ENCODE measurements around the gene RUFY4.

Gene RUFY4

DNA sequence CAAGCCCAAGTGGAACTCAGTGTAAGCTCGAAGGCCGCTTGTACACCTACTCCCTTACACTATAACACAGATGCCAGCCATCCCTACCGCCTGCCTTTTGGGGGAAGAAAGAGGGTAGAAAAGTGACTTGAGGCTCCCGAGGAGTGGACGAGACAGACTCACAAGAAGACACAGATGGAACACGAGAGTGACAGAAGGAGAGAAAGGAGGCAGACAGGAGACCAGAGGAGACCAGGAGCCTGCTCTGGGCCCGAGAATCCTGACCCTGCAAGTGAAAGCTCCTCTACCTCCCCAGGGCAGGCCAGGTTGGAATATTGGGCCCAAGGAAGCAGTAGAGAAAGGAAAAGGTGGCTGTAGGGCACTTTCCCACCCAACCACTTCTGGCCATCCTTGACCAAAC lies 42.8 kb upstream of the RUFY4 start:
- Histone ChIP-seq H3K36me3 (ENCODE audit: control insufficient read depth, insufficient read depth, low read length) (no peaks in the 10 kb centered on the region), H3K4me3 (ENCODE audit: low read depth, low read length) (no peak overlapping the region), H3K4me1 (ENCODE audit: control insufficient read depth, insufficient read depth, low read length) (peaks cover 20% of the 10 kb centered on the region), H3K9ac (ENCODE audit: low read length) (no peak overlapping the region), H3K27me3 (ENCODE audit: control insufficient read depth, insufficient read depth, low read length) (0 out of 2 replicates have a peak, but pooled peaks cover 6% of the 10 kb centered on the region), H3K27ac (ENCODE audit: low read depth, low read length) (no peak overlapping the region), H3K9me3 (ENCODE audit: control insufficient read depth, insufficient read depth, low read depth, low read length) (no peaks in the 10 kb centered on the region)

DNA sequence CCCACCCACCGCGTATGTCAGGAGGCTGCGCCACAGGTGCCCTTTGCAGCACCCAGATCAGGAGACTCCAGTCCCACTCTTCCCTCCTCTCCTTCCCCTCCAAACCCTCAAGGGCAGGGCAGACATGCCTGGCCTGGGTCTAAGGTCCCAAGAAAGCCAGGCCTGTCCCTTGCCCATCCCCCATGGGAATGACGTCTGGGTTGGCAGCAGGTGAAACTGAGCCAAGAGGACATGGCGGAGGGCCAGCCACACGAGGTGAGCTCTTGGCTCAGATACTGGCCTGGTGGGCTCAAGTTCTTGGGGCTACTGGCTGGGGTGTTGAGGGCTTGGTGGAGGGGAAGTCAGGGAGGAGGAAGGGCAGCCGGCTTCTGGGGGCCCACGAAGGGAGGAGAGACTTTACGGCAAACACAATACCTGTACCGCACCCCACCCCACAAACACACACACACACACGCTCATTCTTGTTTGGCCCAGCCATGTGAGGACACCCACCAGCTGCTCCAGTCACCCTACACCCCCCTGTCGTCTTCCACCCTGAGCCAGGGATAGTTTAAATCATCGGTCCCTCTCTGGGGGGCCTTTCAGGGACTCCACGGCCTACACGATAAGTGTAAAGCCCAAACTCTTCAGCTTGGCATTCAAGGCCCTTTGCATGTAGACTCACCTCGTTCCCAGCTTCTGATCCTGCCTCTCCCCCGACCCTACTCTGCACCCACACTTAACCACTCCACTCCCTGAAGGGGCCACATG lies 42.2 kb upstream of the RUFY4 start:
- peaks cover 17% of the 10 kb centered on the region for H3K4me1 ChIP-seq (ENCODE audit: control insufficient read depth, insufficient read depth, low read length)
- no peak overlapping the region for H3K4me3 ChIP-seq (ENCODE audit: low read depth, low read length)
- H3K36me3 ChIP-seq (ENCODE audit: control insufficient read depth, insufficient read depth, low read length): no peaks in the 10 kb centered on the region
- no peak overlapping the region for H3K27ac ChIP-seq (ENCODE audit: low read depth, low read length)
- no peaks in the 10 kb centered on the region for H3K9me3 ChIP-seq (ENCODE audit: control insufficient read depth, insufficient read depth, low read depth, low read length)
- peaks cover 9% of the 10 kb centered on the region; the same call in 1 of the 2 replicates for H3K27me3 ChIP-seq (ENCODE audit: control insufficient read depth, insufficient read depth, low read length)
- H3K9ac ChIP-seq (ENCODE audit: low read length): no peak overlapping the region

DNA sequence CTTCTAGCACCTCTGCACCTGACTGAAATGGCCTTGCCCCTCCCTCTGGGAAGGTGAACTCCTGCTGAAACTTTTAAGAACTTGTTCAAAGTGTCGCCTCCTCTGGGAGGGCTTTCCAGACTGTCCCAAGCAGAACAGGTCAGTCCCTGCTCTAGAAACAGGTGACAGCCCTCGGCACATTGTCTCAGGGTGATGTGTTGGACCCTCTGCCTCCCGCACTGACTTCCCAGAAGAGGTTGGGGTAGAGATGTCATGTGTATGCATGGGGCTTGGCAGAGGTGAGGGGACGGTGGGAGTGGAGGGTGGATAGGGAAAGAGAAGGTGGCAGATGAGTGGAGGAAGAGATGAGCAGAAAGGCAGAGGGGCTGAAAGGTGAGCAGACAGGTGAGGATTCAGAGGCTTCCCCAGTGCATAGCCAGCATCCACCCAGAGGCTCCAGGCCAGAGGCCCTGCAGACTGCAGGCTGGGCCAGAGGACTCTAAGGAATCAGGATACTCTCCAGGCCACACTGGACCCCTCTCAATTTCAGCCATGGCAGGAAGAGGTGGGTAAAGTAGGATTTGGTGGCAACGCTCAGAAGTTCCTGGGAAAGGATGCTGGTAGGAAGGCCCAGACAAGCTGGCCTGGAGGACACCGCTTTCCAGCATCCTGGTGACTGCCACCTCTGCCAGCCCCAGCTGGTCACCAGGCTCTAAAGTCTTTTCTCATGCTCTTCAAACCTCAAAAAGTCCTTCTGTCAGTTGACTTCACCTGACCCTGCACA lies 41.4 kb upstream of the RUFY4 start:
- Histone ChIP-seq H3K4me3 (ENCODE audit: low read depth, low read length) (no peak overlapping the region), H3K36me3 (ENCODE audit: control insufficient read depth, insufficient read depth, low read length) (no peaks in the 10 kb centered on the region), H3K9me3 (ENCODE audit: control insufficient read depth, insufficient read depth, low read depth, low read length) (no peaks in the 10 kb centered on the region), H3K27me3 (ENCODE audit: control insufficient read depth, insufficient read depth, low read length) (peaks cover 16% of the 10 kb centered on the region), H3K9ac (ENCODE audit: low read length) (no peak overlapping the region), H3K4me1 (ENCODE audit: control insufficient read depth, insufficient read depth, low read length) (peaks cover 16% of the 10 kb centered on the region), H3K27ac (ENCODE audit: low read depth, low read length) (no peak overlapping the region)

DNA sequence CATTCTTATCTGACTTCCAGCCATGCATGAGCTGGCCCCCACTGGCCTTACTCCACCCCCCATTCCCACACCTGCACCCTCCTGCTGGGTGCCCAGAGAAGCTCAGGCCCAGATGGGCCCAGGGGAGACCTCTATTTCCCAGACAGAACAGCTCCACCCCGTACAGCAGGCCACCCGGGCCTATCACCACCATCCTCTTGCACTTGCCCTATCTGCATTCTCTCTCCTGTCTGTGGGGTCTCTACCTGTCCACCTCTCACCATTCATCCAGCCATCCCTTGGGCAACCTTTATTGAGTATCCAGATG lies 40.9 kb upstream of the RUFY4 start:
- peaks cover 16% of the 10 kb centered on the region for H3K4me1 ChIP-seq (ENCODE audit: control insufficient read depth, insufficient read depth, low read length)
- H3K36me3 ChIP-seq (ENCODE audit: control insufficient read depth, insufficient read depth, low read length): no peaks in the 10 kb centered on the region
- H3K9me3 ChIP-seq (ENCODE audit: control insufficient read depth, insufficient read depth, low read depth, low read length): no peaks in the 10 kb centered on the region
- H3K27ac ChIP-seq (ENCODE audit: low read depth, low read length): no peak overlapping the region
- H3K4me3 ChIP-seq (ENCODE audit: low read depth, low read length): no peak overlapping the region
- peaks cover 22% of the 10 kb centered on the region for H3K27me3 ChIP-seq (ENCODE audit: control insufficient read depth, insufficient read depth, low read length)
- H3K9ac ChIP-seq (ENCODE audit: low read length): no peak overlapping the region

DNA sequence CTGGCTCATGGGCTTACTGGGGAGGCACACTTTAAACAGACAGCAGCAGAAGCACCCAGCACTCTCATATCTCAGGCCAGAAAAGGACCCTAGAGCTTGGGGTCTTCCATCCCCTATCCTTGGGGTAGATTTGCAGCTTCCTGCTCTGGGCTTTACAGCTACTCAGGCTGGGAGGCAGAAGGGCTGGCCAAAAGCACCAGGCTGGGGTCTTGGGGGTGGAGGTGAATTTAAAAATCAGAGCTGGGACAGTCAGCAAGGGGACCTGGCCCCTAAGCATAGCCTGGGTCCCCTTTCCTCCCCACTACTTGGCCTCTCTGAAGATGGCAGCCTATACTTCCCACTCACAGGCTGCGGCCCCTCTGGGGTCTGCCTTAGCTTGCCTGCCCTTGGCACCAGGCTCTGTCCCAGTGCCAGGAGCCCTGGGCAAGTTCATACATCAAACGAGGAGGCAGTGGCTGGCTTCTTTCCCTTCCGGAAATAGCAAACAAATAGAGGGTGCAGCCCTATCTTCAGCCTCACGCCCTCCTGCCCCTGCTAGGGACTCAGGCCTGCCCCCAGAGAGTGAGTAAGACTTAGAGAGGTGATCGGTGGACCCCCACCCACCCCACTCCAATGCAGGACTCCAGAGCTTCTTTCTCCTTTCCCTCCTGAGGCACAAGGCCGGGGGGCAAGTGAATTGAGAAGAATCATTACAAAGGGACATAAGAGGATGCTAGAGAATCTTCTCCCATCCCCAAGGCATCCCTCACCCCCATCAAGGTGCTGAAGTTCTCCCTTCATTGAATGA lies 40.3 kb upstream of the RUFY4 start:
- H3K4me3 ChIP-seq (ENCODE audit: low read depth, low read length): no peak overlapping the region
- H3K27ac ChIP-seq (ENCODE audit: low read depth, low read length): no peak overlapping the region
- no peak overlapping the region for H3K9ac ChIP-seq (ENCODE audit: low read length)
- peaks cover 28% of the 10 kb centered on the region for H3K27me3 ChIP-seq (ENCODE audit: control insufficient read depth, insufficient read depth, low read length)
- H3K4me1 ChIP-seq (ENCODE audit: control insufficient read depth, insufficient read depth, low read length): peaks cover 16% of the 10 kb centered on the region
- H3K9me3 ChIP-seq (ENCODE audit: control insufficient read depth, insufficient read depth, low read depth, low read length): no peaks in the 10 kb centered on the region
- no peaks in the 10 kb centered on the region for H3K36me3 ChIP-seq (ENCODE audit: control insufficient read depth, insufficient read depth, low read length)

DNA sequence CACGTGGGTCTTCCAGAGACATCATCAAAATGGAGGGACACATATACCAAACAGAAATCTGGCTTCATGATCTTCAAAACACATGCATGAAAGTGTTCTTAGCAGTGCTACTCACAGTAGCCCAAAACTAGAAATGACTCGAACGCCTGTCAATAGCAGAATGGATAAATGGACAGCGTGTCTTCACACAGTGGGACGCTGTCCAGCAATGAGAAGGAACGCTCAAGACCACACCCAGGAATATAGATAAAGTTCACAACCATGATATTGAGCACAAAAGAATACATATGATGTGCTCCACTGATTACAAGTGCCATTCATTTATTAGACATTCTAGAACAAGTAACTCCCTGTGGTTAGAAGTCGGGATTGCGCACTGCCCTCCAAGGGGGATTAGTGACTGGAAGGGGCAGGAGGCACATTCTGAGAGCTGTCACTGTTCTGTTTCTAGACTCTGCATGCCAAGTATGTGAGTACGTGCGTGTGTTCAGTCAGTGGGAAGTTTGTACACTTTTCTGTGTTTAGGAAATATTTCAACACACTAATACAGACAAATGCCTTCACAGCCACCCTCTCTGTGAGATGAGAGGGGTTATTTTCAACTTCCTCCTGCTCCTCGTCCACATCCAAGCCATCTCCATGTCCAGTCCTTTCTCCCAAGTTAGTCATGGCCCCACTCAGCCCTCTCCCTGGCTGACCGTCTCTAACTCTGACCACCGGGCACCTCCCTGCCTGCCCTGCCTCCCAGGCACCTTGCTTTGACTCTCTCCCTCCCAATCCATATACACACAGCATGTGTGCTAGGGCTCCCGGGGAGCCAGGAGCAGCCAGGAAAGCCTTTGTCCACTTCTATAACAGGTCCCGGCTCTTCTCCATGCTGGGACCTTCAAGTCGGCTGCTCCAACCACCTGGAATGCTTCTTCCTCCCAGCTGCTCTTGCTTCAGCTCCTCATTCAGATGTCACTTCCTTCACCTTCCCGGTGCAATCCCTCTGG lies 39.4 kb upstream of the RUFY4 start:
- H3K27ac ChIP-seq (ENCODE audit: low read depth, low read length): no peak overlapping the region
- H3K9ac ChIP-seq (ENCODE audit: low read length): no peak overlapping the region
- H3K36me3 ChIP-seq (ENCODE audit: control insufficient read depth, insufficient read depth, low read length): no peaks in the 10 kb centered on the region
- peaks cover 37% of the 10 kb centered on the region for H3K27me3 ChIP-seq (ENCODE audit: control insufficient read depth, insufficient read depth, low read length)
- H3K9me3 ChIP-seq (ENCODE audit: control insufficient read depth, insufficient read depth, low read depth, low read length): no peaks in the 10 kb centered on the region
- H3K4me3 ChIP-seq (ENCODE audit: low read depth, low read length): no peak overlapping the region
- peaks cover 19% of the 10 kb centered on the region for H3K4me1 ChIP-seq (ENCODE audit: control insufficient read depth, insufficient read depth, low read length)

DNA sequence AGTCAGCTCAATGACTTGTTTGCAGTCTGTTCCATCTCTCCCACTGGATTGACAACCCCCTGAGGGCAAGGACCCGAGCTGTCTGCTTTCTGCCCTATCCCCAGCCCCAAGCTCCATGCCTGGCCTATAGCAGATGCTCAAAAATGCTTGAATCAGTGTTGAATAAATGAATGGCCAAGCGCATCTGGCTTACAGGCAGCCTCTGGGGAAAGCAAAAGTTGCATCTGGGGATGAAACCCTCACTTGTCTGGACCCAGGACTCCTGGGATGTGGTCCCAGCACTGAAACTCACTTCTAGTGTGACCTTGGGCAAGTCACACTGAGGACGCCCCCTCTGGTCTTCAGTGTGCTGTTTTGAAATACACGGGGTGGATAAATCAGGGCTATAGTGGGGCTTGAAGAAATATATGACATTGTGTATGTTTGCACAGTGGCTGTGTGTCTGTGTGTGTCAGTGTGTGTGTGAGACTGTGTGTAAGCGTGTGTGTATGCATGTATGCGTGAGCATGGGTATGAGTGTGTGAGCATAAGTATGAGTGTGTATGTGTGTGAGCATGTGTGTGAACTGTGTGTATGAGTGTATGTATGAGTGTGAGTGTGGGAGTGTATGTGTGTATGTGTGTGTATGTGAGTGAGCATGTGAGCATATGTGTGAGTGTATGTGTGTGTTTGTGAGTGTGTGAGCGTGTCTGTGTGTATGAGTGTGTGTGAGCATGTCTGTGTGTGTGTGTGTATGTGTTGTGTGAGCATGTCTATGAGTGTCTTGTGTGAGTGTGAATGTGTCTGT lies 38.5 kb upstream of the RUFY4 start:
- Histone ChIP-seq H3K27me3 (ENCODE audit: control insufficient read depth, insufficient read depth, low read length) (peaks cover 37% of the 10 kb centered on the region), H3K36me3 (ENCODE audit: control insufficient read depth, insufficient read depth, low read length) (no peaks in the 10 kb centered on the region), H3K4me3 (ENCODE audit: low read depth, low read length) (no peak overlapping the region), H3K9me3 (ENCODE audit: control insufficient read depth, insufficient read depth, low read depth, low read length) (no peaks in the 10 kb centered on the region), H3K9ac (ENCODE audit: low read length) (no peak overlapping the region), H3K27ac (ENCODE audit: low read depth, low read length) (no peak overlapping the region), H3K4me1 (ENCODE audit: control insufficient read depth, insufficient read depth, low read length) (peaks cover 13% of the 10 kb centered on the region)

DNA sequence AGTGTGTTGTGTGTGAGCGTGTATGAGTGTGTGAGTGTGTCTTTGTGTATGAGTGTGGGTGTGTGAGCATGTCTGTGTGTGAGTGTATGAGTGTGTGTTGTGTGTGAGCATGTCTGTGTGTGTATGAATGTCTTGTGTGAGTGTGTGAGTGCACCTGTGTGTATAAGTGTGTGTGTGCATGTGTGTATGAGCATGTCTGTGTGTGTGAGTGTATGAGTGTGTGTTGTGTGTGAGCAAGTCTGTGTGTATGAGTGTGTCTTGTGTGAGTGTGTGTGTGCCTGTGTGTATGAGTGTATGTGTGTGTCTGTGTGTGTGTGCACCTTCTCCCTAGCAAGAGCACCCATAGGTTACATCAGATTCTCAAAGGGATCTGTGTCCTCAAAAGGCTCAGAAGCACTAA lies 37.8 kb upstream of the RUFY4 start:
- H3K4me3 ChIP-seq (ENCODE audit: low read depth, low read length): no peak overlapping the region
- H3K4me1 ChIP-seq (ENCODE audit: control insufficient read depth, insufficient read depth, low read length): peaks cover 9% of the 10 kb centered on the region
- H3K27ac ChIP-seq (ENCODE audit: low read depth, low read length): no peak overlapping the region
- H3K27me3 ChIP-seq (ENCODE audit: control insufficient read depth, insufficient read depth, low read length): peaks cover 37% of the 10 kb centered on the region
- no peak overlapping the region for H3K9ac ChIP-seq (ENCODE audit: low read length)
- H3K9me3 ChIP-seq (ENCODE audit: control insufficient read depth, insufficient read depth, low read depth, low read length): no peaks in the 10 kb centered on the region
- no peaks in the 10 kb centered on the region for H3K36me3 ChIP-seq (ENCODE audit: control insufficient read depth, insufficient read depth, low read length)

DNA sequence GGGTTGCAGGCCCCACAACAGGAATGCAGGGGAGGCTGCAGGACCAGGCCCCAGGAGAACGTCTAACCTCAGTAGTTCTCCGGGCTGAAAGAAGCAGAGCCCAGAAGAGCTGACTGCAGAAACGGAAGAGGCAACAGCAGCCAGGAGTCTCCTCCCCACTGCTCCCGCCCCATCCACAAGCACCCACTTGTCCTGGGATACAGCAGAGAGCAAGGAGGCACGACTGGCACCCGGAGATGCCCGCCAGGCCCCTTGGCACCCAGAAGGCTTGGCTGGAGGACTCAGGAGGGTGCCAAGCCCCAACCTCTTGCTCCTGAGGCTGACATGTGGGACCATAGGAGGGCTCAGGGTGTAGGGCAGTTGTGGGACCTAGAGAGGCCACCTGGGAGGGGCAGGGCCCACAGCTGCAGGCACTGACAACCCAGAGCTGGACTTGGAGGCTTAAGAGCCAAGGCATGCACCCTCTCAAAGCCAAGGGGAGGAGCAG lies 37.2 kb upstream of the RUFY4 start:
- Histone ChIP-seq H3K4me3 (ENCODE audit: low read depth, low read length) (no peak overlapping the region), H3K27ac (ENCODE audit: low read depth, low read length) (no peak overlapping the region), H3K4me1 (ENCODE audit: control insufficient read depth, insufficient read depth, low read length) (peaks cover 9% of the 10 kb centered on the region), H3K36me3 (ENCODE audit: control insufficient read depth, insufficient read depth, low read length) (no peaks in the 10 kb centered on the region), H3K27me3 (ENCODE audit: control insufficient read depth, insufficient read depth, low read length) (peaks cover 37% of the 10 kb centered on the region), H3K9ac (ENCODE audit: low read length) (no peak overlapping the region), H3K9me3 (ENCODE audit: control insufficient read depth, insufficient read depth, low read depth, low read length) (no peaks in the 10 kb centered on the region)
